ENCODE results near the gene KIAA1328. TPM values are rescaled to one million over a fixed set of nuclear protein-coding genes. Genes with fewer than 3 reads are reported as not detected.

Gene KIAA1328
- total and polyA plus RNA-seq, 9 of the 15 experiments (the other 6 are each of a cell fraction or from before 2014, with no cell fraction given): 4.0 to 8.6 (median 7.4) TPM

DNA sequence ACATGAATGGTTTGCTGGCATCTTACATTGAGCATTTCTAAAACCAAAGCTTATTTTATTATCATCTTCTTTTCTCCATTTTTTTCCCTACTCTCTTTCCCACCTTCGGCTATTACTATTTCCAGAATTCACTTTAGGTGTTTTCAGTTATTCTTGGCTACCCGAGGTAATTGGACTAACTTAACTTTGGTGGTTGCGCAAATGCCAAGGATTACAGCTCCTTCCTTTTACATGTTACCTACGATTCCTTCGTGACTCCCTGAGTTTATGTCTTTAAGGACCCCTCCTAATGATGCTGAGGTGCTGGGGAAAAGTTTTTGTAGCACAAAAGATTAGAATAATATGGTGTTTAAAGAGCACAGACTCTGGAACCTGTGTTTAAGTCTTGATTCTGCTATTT, 14.3 kb downstream of the KIAA1328 start:
- TF ChIP-seq, protein P1, sequence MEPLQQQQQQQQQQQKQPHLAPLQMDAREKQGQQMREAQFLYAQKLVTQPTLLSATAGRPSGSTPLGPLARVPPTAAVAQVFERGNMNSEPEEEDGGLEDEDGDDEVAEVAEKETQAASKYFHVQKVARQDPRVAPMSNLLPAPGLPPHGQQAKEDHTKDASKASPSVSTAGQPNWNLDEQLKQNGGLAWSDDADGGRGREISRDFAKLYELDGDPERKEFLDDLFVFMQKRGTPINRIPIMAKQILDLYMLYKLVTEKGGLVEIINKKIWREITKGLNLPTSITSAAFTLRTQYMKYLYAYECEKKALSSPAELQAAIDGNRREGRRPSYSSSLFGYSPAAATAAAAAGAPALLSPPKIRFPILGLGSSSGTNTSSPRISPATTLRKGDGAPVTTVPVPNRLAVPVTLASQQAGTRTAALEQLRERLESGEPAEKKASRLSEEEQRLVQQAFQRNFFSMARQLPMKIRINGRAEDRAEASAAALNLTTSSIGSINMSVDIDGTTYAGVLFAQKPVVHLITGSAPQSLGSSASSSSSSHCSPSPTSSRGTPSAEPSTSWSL (CRISPR knock-in tag; IDR thresholded peaks at IDR 0.05; ENCODE audit: borderline replicate concordance): no peak
- TF ChIP-seq ARID2 (IDR thresholded peaks at IDR 0.05) (no peak), SIX5 (IDR thresholded peaks at IDR 0.05; ENCODE audit: borderline replicate concordance in 1 of 2, insufficient read depth in 1 of 2, low read depth in 1 of 2, low read length in 2 of 2) (no peak), CEBPB (tag; IDR thresholded peaks at IDR 0.05) (0 out of 2 replicates have a peak, but pooled peaks have one; percentile 13)
- ChIA-PET CTCF (ENCODE audit: low intra/inter-chr PET ratio) (no interaction called here), POLR2A (interaction anchor here (2.3 kb wide), 1 partner anchor 10 kb away, joined by 6 read pairs; no protein-coding TSS in a partner anchor)
- FAIRE-seq (no peak), ATAC-seq (no peak), DNase-seq (ENCODE audit: extremely low read depth in 1 of 4, low spot score in 3 of 4) (no peak)
- no peaks in the 10 kb centered on the region for H3K36me3 ChIP-seq (ENCODE audit: control insufficient read depth, insufficient read depth, low read length)
- in situ Hi-C loops (cut with MboI): no loop called here
- H4K20me1 ChIP-seq (replicated peaks; ENCODE audit: control insufficient read depth, insufficient read depth, low read length): no peaks in the 10 kb centered on the region
- H3K4me2 ChIP-seq (ENCODE audit: insufficient read depth, low read length): no peak overlapping the region
- no TSS peak for BruUV-seq (replicated peaks)
- no peaks in the 10 kb centered on the region for H3K9me3 ChIP-seq (replicated peaks; ENCODE audit: control insufficient read depth, insufficient read depth, low read depth, low read length)
- H3K9me1 ChIP-seq (ENCODE audit: control insufficient read depth, insufficient read depth, low read length): no peaks in the 10 kb centered on the region
- no peak overlapping the region for H3K4me3 ChIP-seq
- no peaks in the 10 kb centered on the region for H3K79me2 ChIP-seq (ENCODE audit: control insufficient read depth, insufficient read depth, low read length)
- intact Hi-C loops (cut with micrococcal nuclease): no loop called here
- no peak overlapping the region for H3K9ac ChIP-seq (ENCODE audit: insufficient read depth in 1 of 2, low read depth in 2 of 2, low read length in 2 of 2)
- H3K27ac ChIP-seq (ENCODE audit: extremely low read depth, low read depth, low read length): no peak overlapping the region
- H2AFZ ChIP-seq (ENCODE audit: low read depth, low read length): no peak overlapping the region
- 79% methylated on average over 5 of the region's 5 CpGs for WGBS (ENCODE audit: insufficient coverage, low coverage, missing lambda C conversion rate)
- H3K27me3 ChIP-seq (ENCODE audit: control insufficient read depth in 2 of 2, insufficient read depth in 2 of 2, low read length in 2 of 2): no peaks in the 10 kb centered on the region
- no peaks in the 10 kb centered on the region for H3K4me1 ChIP-seq (replicated peaks in 1 of 2; ENCODE audit: control insufficient read depth in 2 of 2, insufficient read depth in 2 of 2, low read length in 2 of 2)

DNA sequence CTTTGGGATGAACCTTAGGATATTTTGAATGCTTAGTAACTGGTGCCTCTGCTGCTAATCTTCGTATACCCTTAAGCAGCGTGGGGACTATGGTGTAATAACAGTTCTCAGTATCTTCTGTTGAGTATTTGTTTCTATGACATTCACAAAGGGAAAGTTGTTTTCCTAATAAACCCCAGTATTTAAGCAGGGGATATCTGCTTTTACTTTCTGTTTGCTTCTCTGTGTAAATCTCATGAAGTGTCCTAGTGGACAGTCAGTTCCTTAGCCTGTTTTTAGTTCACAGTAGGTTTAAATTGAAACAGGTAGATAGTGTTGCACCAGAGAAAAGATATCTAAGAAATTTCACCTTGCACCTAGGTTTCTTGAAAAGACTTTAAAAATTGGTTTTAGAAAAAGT, 14.9 kb downstream of the KIAA1328 start:
- in situ Hi-C loops (cut with MboI): no loop called here
- no TSS peak for BruUV-seq (replicated peaks)
- Histone ChIP-seq H3K4me1 (replicated peaks in 1 of 2; ENCODE audit: control insufficient read depth in 2 of 2, insufficient read depth in 2 of 2, low read length in 2 of 2) (no peaks in the 10 kb centered on the region), H4K20me1 (replicated peaks; ENCODE audit: control insufficient read depth, insufficient read depth, low read length) (no peaks in the 10 kb centered on the region), H3K4me3 (no peak overlapping the region), H3K9me3 (replicated peaks; ENCODE audit: control insufficient read depth, insufficient read depth, low read depth, low read length) (no peaks in the 10 kb centered on the region), H3K79me2 (ENCODE audit: control insufficient read depth, insufficient read depth, low read length) (no peaks in the 10 kb centered on the region), H3K4me2 (ENCODE audit: insufficient read depth, low read length) (no peak overlapping the region), H3K27me3 (ENCODE audit: control insufficient read depth in 2 of 2, insufficient read depth in 2 of 2, low read length in 2 of 2) (no peaks in the 10 kb centered on the region), H3K9me1 (ENCODE audit: control insufficient read depth, insufficient read depth, low read length) (no peaks in the 10 kb centered on the region), H3K36me3 (ENCODE audit: control insufficient read depth, insufficient read depth, low read length) (no peaks in the 10 kb centered on the region), H3K27ac (ENCODE audit: extremely low read depth, low read depth, low read length) (no peak overlapping the region), H2AFZ (ENCODE audit: low read depth, low read length) (no peak overlapping the region), H3K9ac (ENCODE audit: insufficient read depth in 1 of 2, low read depth in 2 of 2, low read length in 2 of 2) (no peak overlapping the region)
- ChIA-PET POLR2A (no interaction called here), CTCF (ENCODE audit: low intra/inter-chr PET ratio) (no interaction called here)
- DNase-seq (ENCODE audit: extremely low read depth in 1 of 4, low spot score in 3 of 4) (no peak), ATAC-seq (no peak), FAIRE-seq (no peak)
- 74% methylated on average over 2 of the region's 2 CpGs for WGBS (ENCODE audit: insufficient coverage, low coverage, missing lambda C conversion rate)
- intact Hi-C loops (cut with micrococcal nuclease): no loop called here
- TF ChIP-seq LCOR (CRISPR knock-in tag; IDR thresholded peaks at IDR 0.05) (no peak), ZNF197 (CRISPR knock-in tag; IDR thresholded peaks at IDR 0.05; ENCODE audit: low read depth) (no peak), ZNF589 (CRISPR knock-in tag; IDR thresholded peaks at IDR 0.05; ENCODE audit: low read depth) (no peak)
- TF ChIP-seq, protein P2, sequence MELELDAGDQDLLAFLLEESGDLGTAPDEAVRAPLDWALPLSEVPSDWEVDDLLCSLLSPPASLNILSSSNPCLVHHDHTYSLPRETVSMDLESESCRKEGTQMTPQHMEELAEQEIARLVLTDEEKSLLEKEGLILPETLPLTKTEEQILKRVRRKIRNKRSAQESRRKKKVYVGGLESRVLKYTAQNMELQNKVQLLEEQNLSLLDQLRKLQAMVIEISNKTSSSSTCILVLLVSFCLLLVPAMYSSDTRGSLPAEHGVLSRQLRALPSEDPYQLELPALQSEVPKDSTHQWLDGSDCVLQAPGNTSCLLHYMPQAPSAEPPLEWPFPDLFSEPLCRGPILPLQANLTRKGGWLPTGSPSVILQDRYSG (tag; conservative IDR thresholded peaks at IDR 0.05; ENCODE audit: low read depth): no peak

Measured in K562 (cell line).